ENCODE results near the gene SCUBE1. TPM values are rescaled to one million over a fixed set of nuclear protein-coding genes. Genes with fewer than 3 reads are reported as not detected.
A peak's percentile ranks its signal among the peaks of the same experiment; 100 is the strongest.

The SCUBE1 gene
- total RNA-seq, 2 donors from 2014 or later, result 0.14 TPM; not detected in 1

DNA sequence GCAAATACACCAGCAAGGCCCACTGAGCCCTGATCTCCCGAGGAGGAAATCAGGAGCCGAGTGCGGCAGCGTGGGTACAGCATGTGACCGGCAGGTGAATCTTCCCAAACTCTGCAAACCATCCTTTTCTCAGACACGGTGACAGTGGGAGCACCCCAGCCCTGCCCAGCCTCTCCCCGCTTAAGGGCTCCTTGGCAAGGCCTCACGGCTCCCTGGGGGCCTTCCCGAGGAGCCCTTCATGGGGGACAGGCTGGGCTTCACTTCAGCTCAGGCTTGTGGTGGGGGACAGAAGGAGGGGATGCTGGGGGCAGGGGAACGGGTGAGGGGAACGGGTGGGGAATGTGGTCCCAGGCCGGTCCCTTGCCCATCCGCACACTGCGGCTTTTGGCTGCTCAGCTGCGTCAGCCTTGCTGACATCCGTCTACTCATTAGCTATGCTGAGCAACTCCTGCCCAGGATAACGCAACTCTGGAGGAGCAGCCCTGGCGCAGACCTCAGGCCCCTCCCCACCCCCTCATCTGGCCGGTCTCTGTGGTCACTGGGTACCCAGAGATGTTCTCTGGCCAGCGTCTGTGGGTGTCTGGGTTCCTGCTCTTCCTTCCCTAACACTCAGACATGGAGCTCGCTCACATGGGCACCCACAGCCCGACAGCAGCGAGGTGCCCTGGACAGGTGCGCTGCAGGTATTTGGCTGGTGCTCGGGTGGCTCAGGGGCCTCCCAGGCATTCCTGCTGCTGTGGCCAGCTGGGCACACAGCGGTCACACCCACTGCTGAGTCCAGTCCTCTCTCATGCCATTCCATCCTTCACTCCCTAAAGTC lies 134.3 kb downstream of the SCUBE1 start:
- Mint-ChIP-seq H3K4me3 (no peak overlapping the region), H3K27ac (no peak overlapping the region), H3K36me3 (ENCODE audit: insufficient read depth in 2 of 2) (no peaks in the 10 kb centered on the region), H3K9me3 (no peaks in the 10 kb centered on the region), H3K4me1 (ENCODE audit: low read depth) (peaks cover 9% of the 10 kb centered on the region), H3K27me3 (ENCODE audit: low read depth) (no peaks in the 10 kb centered on the region)
- no peak for ATAC-seq (replicated peaks in 1 of 2)
- no peak for DNase-seq

DNA sequence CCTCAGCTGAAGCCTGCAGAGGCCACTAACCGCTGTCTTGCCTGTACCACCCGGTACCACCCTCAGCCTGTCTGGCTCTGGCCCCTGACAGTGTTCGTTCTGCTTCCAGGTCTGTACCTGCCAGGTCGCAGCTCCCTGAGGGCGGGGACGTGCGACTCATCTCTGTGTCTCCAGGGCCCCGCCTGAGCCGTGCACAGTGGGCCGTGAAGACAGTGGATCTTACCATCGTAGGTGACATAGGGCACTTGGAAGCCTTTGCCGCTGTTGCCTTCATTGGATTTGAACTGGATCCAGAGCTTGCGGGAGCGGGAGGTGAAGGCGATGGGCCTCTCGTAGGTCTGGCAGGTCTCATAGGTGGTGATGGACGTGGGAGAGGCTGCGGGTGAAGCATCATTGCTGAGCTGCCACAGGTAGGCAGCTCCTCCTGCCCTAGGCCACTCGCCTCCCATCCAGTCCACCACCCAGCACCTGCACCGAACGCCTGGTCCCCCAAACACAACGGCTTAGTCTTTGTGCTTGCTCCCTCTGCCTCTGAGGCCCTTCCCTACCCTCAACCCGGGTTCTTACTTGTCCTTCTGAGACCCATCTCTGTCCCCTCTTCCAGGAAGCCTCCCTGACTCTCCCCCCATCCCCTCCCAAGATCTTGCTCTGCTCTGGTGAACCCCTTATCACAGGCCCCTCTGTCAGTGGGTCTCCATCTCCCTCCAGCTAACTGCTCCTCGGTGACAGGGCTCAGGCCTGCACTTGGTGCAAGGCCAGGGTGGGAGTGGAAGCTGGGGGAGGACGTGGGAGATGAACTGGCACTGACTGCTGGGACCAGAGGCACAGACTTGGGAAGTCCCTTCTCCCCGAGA lies 135.1 kb downstream of the SCUBE1 start:
- Mint-ChIP-seq H3K27me3 (ENCODE audit: low read depth) (no peaks in the 10 kb centered on the region), H3K4me1 (ENCODE audit: low read depth) (peaks cover 9% of the 10 kb centered on the region), H3K36me3 (ENCODE audit: insufficient read depth in 2 of 2) (no peaks in the 10 kb centered on the region), H3K4me3 (no peak overlapping the region), H3K9me3 (no peaks in the 10 kb centered on the region), H3K27ac (no peak overlapping the region)
- ATAC-seq (replicated peaks in 1 of 2), result no peak
- no peak for DNase-seq

DNA sequence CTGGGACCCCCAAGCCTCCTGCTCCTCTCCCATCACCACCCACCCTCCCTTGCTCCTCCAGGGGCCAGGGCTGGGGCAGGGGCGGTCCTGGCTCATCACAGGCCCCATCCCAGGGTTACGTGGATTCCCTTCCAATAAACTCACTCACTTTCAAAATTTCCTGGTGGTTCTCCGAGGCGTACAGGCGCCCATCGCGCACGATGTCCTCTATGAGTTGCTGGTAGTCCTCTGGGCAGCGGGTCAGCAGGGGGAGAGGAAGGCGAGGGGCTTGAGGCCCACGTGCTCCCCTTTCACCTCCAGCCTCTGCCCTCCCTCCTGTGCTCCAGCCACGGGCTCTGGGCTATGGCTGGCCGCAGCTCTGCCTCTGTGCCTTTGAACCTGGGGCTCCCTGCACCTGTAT lies 135.8 kb downstream of the SCUBE1 start:
- Mint-ChIP-seq H3K4me3 (no peak overlapping the region), H3K36me3 (ENCODE audit: insufficient read depth in 2 of 2) (no peaks in the 10 kb centered on the region), H3K27me3 (ENCODE audit: low read depth) (no peaks in the 10 kb centered on the region), H3K27ac (no peak overlapping the region), H3K9me3 (no peaks in the 10 kb centered on the region), H3K4me1 (ENCODE audit: low read depth) (peaks cover 9% of the 10 kb centered on the region)
- no peak for ATAC-seq (replicated peaks in 1 of 2)
- DNase-seq, result no peak

DNA sequence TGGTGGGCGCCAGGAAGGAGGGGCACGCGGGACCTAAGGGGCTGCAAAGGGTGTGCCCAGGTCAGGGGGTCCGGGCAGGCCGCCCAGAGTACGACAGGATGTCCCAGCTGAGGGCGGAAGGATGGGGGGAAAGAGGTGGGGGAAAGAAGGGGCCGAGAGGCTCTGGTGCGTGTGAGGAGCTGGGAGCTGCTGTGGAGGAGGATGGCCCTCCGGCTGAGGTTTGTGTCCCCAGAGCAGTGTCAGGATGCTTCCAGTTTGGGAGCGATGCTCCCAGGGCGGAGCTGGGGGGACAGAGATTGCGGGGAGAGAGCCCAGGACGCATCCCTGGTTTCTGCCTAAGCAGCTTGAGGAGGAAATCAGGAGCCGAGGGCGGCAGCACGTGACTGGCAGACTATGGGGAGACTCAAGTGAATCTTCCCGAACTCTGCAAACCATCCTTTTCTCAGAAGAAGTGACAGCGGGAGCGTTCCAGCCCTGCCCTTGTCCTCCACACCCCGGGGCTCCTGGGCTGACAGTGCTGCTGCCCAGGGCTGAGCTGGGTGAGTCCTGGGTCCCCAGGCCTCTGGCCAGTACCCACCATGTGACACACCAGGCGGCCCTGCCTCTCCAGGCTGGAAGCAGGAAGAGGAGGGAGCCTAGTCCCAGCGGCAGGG lies 136.5 kb downstream of the SCUBE1 start:
- no peak for DNase-seq
- Mint-ChIP-seq H3K4me3 (no peak overlapping the region), H3K9me3 (no peaks in the 10 kb centered on the region), H3K4me1 (ENCODE audit: low read depth) (peaks cover 9% of the 10 kb centered on the region), H3K36me3 (ENCODE audit: insufficient read depth in 2 of 2) (no peaks in the 10 kb centered on the region), H3K27me3 (ENCODE audit: low read depth) (no peaks in the 10 kb centered on the region), H3K27ac (no peak overlapping the region)
- peak in 1 of 2 donors; percentile 13 for ATAC-seq (replicated peaks in 1 of 2)

DNA sequence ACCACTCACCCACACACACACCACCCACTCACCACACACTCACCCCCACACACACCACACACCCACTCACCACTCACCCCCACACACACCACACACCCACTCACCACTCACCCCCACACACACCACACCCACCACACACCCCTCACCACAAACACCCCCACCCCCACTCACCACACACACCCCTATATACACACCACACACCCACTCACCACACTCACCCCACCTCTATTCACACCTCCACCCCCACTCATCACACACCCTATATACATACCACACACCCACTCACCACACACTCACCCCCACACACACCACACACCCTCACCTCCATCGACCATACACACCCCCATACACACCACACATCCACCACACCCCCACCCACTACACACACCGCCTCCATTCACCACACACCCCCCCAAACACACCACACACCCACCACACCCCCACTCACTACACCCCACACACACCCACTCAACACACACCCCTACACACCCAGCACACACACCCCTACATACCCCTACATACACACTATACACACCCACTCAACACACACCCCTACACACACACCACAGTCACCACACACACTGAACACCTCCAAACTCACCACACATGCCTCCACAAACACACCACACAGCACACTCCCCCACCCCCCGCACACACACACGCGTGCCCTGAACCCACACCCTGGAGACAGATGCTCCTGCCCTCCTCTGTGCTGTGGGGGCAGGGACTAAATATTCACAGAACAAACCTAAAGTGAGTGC lies 137.2 kb downstream of the SCUBE1 start:
- Mint-ChIP-seq H3K9me3 (no peaks in the 10 kb centered on the region), H3K27me3 (ENCODE audit: low read depth) (no peaks in the 10 kb centered on the region), H3K36me3 (ENCODE audit: insufficient read depth in 2 of 2) (no peaks in the 10 kb centered on the region), H3K27ac (no peak overlapping the region), H3K4me1 (ENCODE audit: low read depth) (peaks cover 9% of the 10 kb centered on the region), H3K4me3 (no peak overlapping the region)
- DNase-seq (no peak), ATAC-seq (replicated peaks in 1 of 2) (peak; percentile 32 to 37)

DNA sequence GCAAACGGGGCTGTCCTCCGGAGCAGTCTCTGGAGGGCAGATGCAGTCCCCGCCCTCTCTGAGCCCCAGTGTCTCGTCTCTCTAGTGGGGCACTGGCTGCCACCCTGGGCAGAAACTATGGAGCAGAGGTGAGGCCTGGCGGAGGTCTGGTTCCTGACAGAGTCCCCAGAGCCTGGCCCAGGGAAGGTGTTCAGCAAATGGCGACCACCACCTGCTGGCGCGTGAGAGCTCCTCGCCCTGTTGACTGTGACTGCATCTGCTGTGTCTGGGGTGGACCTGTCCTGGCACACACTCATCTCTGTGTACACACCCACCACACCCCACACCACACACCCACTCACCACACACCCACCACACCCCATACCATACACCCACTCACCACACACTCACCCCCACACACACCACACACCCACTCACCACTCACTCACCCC lies 137.9 kb downstream of the SCUBE1 start:
- peak overlapping the region; percentile 24 for H3K27ac Mint-ChIP-seq
- H3K9me3 Mint-ChIP-seq, result no peaks in the 10 kb centered on the region
- H3K4me1 Mint-ChIP-seq (ENCODE audit: low read depth), result peaks cover 9% of the 10 kb centered on the region
- no peaks in the 10 kb centered on the region for H3K36me3 Mint-ChIP-seq (ENCODE audit: insufficient read depth in 2 of 2)
- H3K27me3 Mint-ChIP-seq (ENCODE audit: low read depth), result no peaks in the 10 kb centered on the region
- no peak overlapping the region for H3K4me3 Mint-ChIP-seq
- DNase-seq (no peak), ATAC-seq (replicated peaks in 1 of 2) (peak in 1 of 2 donors; percentile 27)

DNA sequence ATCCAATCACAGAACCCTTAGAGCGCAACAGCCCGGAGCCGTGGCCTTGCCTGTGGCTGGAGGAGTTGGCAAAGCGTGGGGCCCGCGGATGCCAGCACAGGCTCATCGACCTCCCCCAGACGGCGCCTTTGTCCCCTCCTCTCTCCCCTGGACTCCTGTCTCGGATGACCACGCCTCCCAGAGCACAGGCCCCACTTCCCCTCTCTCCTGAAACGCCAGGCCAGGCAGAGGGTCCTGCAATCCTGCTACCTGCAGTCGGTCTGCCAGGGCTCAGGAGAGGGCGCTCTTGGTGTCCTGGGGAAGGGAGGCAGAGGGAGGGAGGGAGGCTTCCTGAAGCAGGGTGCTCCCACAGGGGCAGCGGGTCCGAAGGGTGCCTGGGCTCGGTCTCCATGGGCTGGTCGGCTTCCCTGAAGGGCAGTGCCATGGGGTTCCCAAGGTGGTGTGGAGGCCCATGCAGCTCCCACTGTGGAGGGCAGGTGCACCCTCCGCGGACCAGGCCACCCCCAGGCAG lies 139.6 kb downstream of the SCUBE1 start:
- Mint-ChIP-seq H3K4me3 (no peak overlapping the region), H3K9me3 (no peaks in the 10 kb centered on the region), H3K27ac (no peak overlapping the region), H3K27me3 (ENCODE audit: low read depth) (no peaks in the 10 kb centered on the region), H3K4me1 (ENCODE audit: low read depth) (peaks cover 9% of the 10 kb centered on the region), H3K36me3 (ENCODE audit: insufficient read depth in 2 of 2) (no peaks in the 10 kb centered on the region)
- DNase-seq, result no peak
- no peak for ATAC-seq (replicated peaks in 1 of 2)

DNA sequence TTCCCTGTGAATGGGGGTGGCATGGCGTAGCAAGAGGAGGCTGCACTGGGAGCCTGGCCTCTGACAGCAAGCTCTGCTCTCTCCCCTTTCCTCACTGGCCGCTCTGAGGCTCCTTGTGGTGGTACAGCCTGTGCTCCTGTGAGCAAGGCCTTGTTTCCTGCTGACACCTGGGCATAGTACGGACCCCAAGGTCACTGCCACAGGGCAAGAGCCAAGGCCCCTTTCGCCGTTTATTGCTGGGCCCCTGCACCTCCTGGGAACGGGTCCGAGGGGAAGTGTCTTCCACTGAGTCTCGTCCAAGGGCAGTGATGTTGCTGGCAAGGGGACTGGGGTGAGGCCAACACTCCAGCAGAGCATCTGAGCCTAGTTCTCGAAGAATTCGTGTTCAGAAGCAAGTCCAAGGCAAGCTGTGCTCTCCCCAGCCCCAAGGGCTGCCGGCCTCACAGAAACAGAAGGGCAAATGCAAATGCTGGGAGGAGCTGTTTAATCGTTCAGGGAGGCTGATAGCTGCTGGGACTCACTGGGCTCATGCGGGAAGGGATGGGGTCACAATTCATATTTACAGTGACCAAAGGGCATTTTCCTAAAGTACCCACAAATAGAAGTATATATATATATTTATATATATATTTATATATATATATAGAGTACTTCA lies 140.3 kb downstream of the SCUBE1 start:
- no peak for ATAC-seq (replicated peaks in 1 of 2)
- H3K9me3 Mint-ChIP-seq, result no peaks in the 10 kb centered on the region
- no peak overlapping the region for H3K27ac Mint-ChIP-seq
- no peaks in the 10 kb centered on the region for H3K27me3 Mint-ChIP-seq (ENCODE audit: low read depth)
- H3K4me1 Mint-ChIP-seq (ENCODE audit: low read depth), result peaks cover 9% of the 10 kb centered on the region
- no peak overlapping the region for H3K4me3 Mint-ChIP-seq
- no peaks in the 10 kb centered on the region for H3K36me3 Mint-ChIP-seq (ENCODE audit: insufficient read depth in 2 of 2)
- no peak for DNase-seq

DNA sequence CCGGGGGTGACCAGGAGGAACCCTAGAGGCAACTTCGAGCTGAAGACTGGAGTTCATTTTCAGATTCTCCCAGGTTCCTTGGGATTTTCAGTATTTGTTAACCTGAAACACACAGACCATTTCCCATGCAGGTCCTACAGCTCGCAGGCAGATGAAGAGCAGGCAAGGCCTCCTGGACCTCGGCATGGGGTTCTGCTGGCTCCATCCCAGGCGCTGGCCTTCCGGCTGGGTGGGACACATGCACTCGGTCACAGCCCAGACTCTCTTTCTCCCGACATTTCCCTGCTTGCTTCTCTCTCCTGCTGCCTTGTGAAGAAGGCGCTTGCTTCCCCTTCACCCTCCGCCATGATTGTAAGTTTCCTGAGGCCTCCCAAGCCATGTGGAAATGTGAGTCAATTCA lies 140.8 kb downstream of the SCUBE1 start:
- Mint-ChIP-seq H3K27me3 (ENCODE audit: low read depth) (no peaks in the 10 kb centered on the region), H3K4me3 (no peak overlapping the region), H3K4me1 (ENCODE audit: low read depth) (peaks cover 9% of the 10 kb centered on the region), H3K9me3 (no peaks in the 10 kb centered on the region), H3K36me3 (ENCODE audit: insufficient read depth in 2 of 2) (no peaks in the 10 kb centered on the region), H3K27ac (no peak overlapping the region)
- no peak for DNase-seq
- ATAC-seq (replicated peaks in 1 of 2), result no peak

DNA sequence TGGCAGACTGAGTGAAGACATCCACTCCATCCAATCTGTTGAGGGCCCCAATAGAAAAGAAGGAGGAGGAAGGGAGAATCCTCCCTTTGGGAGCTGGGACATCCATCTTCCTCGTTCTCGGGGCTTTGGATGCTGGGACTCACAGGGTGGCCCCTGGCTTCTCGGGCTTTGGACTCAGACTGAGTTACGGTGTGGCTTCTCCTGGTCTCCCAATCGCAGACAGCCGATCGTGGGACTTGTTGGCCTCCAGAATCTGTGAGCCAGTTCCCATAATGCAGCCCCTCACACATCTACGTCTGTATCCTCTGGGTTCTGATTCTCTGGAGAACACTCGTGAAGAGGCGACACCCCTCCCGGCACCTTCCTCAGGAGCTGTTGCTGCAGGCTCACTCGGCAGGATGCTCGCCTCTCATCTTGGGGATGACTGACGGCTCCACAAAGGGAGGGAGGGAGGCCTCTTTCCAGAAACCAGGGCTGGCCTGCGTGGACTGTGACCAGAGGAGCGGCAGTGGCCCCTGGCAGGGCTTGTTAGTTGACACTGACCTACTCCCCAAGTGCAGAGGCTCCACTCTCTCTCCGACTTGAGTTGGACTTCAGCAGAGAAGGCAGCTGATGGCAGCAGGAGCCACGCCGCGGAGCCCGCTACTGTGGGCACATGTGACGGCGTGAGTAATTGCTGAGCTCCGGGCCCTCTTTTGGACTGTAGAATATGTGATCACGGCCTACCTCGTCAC lies 141.5 kb downstream of the SCUBE1 start:
- Mint-ChIP-seq H3K4me3 (no peak overlapping the region), H3K4me1 (ENCODE audit: low read depth) (peaks cover 8% of the 10 kb centered on the region), H3K27me3 (ENCODE audit: low read depth) (no peaks in the 10 kb centered on the region), H3K9me3 (no peaks in the 10 kb centered on the region), H3K27ac (no peak overlapping the region), H3K36me3 (ENCODE audit: insufficient read depth in 2 of 2) (no peaks in the 10 kb centered on the region)
- ATAC-seq (replicated peaks in 1 of 2), result no peak
- DNase-seq, result no peak

DNA sequence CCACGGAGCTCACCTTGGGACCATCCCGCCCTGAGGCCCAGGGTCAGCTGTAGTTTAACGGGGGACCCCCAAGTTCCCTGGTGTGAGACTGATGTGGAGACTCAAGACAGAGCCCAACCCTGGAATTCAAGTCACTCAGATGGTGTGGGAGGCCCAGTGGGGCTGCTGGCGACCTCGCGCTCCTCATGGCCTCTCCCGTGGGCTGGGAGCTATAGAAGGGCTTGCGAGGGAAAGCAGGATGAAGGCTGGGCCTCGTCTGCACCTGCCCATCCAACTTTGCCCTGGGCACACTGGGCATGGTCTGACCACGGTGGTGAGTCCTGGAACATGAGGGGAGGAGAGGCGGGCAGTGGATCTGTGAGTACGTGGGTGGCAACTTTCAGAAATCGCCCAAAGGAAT lies 142.6 kb downstream of the SCUBE1 start:
- ATAC-seq (replicated peaks in 1 of 2) (no peak), DNase-seq (no peak)
- Mint-ChIP-seq H3K36me3 (ENCODE audit: insufficient read depth in 2 of 2) (no peaks in the 10 kb centered on the region), H3K27me3 (ENCODE audit: low read depth) (no peaks in the 10 kb centered on the region), H3K27ac (no peak overlapping the region), H3K4me3 (no peak overlapping the region), H3K4me1 (ENCODE audit: low read depth) (no peaks in the 10 kb centered on the region), H3K9me3 (no peaks in the 10 kb centered on the region)

DNA sequence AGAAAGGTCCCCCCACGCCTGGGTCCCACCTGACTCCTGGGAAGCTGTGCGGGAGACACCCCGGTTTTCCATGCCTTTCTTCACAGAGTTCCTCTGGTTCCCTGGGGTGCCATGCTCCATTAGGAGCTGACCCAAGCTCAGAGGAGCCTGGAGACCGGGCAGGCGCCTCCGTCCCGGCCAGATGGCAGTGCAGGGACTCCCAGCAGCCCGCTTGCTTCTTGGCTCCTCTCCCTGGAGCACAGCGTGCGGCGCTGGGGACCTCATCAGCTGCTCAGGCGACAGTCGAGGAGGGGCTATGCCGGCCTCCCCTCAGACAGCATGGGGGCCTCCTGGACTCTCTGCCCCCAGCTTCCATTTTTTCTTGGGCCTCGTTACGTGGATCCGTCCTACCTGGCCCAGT lies 143.1 kb downstream of the SCUBE1 start:
- Mint-ChIP-seq H3K9me3 (no peaks in the 10 kb centered on the region), H3K4me3 (no peak overlapping the region), H3K27me3 (ENCODE audit: low read depth) (no peaks in the 10 kb centered on the region), H3K4me1 (ENCODE audit: low read depth) (no peaks in the 10 kb centered on the region), H3K36me3 (ENCODE audit: insufficient read depth in 2 of 2) (no peaks in the 10 kb centered on the region), H3K27ac (no peak overlapping the region)
- ATAC-seq (replicated peaks in 1 of 2) (no peak), DNase-seq (no peak)
